HG03039 (cell line): ENCODE measurements around the gene GLT6D1.

Experiments
- ATAC-seq: cut with Tn5 transposase; IDR thresholded peaks from one replicate; pipeline ENCODE4 v1.9.1; 2021; ENCODE audit warnings: mild to moderate bottlenecking, moderate library complexity; ENCODE audit not compliant: unreplicated experiment

GLT6D1 gene

GRCh38 chr9:135588371-135588770 lies 51.0 kb downstream of the GLT6D1 start:
- ATAC-seq, result no peak

DNA sequence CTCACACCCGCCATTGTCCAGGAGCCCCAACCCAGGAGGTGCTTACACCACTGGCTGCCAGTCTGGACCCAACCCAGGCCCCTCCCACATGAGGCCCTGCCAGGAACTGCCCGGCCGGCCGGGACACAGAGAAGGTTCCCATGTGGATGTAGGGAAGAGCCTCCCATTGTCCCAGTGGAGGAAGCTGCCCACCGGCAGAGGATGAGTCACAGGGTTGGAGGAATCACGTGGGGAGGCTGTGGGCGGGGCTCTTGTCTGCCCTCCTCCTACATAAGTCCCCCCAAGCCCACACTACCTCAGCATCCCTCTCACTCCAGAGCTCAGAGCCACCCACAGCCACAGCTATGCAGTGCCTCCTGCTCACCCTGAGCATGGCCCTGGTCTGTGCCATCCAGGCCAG lies 51.7 kb downstream of the GLT6D1 start:
- ATAC-seq, result no peak

DNA sequence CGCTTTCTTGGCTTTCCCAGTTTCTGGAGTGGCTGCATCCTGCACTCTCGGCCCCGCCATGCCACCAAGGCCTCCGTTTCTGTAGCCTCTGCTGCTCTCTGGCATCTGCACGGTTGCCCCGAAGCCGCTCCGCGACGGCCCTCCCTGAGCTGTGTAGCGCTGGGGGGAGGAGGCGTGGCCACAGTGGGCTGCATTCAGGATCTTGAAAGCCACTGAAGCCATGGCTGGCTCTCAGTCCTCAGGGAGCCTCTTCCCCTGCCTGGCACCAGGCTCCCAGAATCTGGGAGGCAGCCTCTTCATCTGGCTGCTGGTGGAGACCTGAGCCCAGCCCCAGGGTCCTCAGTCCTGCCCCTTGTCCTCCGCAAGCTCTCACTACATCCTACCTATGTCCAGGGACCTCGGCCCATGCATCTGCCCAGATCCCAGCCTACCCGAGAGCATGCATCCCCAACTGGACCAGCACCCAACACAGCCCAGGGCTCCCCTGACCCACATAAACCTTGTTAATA lies 52.7 kb downstream of the GLT6D1 start:
- no peak for ATAC-seq

DNA sequence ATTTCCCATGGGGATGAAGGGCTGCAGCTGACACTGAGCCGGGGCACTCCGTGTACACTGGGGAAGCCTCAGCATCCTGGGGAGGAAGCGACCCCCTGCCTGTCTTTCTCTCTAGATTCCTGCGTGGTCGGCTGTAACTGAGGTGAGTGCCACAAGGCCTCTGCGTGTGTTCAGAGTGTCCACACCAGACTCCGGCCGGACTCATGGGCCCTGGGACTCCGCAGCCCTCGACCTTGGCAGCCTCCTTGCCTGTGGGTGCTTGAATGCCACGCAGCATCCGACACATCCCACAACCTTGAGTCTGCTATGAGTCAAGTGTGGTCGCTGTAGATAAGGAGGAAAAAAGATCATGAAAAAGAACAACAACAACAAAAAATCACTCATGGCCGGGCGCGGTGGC lies 54.4 kb downstream of the GLT6D1 start:
- ATAC-seq, result no peak

DNA sequence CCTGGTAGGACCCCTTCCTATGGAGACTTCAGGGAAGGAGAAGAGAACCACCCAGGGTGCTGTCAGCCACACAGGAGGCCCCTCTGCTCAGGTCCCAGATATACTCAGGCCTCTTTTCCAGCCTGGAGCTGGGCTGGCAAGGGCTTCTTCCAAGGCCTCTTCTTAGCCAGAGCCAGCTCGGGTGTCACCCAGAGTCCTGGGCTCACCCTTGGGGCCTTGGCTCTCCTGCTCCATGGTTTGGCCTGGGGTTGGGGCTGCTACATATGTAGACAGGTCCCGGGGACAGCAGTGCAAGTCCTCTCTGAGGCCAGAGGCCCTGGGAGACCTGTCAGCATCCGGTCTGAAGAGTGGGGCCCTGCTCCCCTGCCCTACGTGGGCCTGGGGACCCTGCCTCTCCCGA lies 55.0 kb downstream of the GLT6D1 start:
- ATAC-seq, result no peak

DNA sequence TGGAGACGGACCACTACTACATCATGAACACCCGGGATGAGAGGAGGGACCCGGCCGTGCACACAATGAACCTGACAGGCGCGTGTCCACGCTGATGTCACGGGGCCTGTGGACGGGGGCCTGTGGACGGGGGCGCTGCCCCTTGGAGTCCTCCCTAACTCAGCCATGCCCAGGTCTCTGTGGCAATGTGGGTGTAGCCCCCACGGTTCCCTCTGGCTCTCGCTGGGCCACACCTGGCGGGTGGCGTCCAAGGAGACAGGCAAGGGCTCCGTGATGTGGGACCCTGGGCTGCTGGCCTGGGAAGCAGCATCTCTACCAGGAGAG lies 55.7 kb downstream of the GLT6D1 start:
- ATAC-seq, result no peak

DNA sequence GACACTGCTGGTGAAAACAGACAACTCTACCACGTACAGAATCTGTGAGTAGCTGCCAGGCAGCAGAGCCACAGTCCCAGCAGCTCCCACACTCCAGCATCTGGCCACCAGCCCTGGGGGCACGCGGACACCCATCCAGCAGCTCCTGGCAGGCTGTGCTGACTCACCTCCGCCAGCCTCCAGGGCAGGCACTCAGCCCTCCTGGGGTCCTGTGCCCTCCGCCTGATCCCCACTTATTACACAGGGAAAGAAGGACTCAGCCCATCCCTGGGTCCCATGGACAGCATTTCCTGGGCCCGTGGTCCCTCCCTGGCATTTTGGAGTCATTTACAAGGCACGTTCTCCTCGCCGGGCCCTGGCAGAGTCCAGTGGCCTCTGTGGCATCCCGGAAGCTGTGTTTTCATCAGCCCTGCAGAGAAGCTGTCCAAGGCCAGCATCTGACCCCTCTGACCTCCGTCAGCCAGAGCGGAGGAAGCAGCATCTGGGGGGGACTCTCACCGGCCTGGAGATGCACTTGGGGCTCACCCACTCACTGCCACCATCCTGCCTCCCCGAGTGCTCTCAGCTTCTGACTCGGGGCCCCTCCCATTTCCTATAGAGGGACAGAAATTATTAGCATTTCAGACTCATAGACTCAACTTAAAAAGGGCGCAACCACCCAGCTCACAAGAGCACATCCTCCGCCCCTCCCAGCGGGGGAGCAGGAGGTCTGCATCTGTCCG lies 56.2 kb downstream of the GLT6D1 start:
- ATAC-seq, result no peak

- ATAC-seq, result no peak
These were observed 56.8 kb downstream of the GLT6D1 start for GRCh38 chr9:135582541-135582940.

GRCh38 chr9:135581636-135582426 lies 57.5 kb downstream of the GLT6D1 start:
- ATAC-seq, result no peak

DNA sequence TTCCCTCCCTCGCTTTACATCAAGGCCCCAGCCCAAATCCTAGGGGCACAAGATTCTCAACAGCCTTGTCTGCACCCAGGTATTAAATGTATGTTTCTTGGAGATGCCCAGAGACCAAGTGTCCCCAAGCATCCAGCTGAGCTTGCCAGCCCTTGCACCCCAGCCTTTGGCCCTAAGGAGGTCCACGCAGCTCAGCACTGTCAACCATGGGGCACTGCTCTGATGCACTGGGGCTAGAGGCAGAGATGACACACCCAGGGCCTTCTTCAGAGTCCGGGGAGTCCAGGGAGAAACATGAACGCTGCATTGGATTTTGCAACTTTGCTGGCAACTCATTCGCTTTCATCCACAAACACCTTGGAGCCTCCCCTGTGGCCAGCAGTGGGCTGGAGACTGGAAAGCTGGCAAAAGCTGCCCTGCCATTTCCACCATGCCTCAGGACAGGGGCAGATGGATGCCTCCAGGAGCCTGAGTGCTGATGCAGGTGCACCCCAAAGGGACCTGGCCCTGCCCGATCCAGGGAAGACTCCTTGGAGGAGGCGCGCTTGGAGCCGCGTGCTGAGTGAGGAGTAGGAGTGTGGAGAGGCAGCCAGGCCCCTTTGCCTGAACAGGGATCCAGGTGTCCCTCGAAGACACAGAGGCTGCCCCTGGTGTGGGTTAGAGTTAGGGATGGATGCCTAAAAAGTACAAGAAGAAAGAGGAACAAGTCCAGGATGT lies 58.5 kb downstream of the GLT6D1 start:
- no peak for ATAC-seq

- no peak for ATAC-seq
These were observed 59.3 kb downstream of the GLT6D1 start for GRCh38 chr9:135579889-135580660.

GRCh38 chr9:135579356-135579755 lies 60.0 kb downstream of the GLT6D1 start:
- no peak for ATAC-seq

DNA sequence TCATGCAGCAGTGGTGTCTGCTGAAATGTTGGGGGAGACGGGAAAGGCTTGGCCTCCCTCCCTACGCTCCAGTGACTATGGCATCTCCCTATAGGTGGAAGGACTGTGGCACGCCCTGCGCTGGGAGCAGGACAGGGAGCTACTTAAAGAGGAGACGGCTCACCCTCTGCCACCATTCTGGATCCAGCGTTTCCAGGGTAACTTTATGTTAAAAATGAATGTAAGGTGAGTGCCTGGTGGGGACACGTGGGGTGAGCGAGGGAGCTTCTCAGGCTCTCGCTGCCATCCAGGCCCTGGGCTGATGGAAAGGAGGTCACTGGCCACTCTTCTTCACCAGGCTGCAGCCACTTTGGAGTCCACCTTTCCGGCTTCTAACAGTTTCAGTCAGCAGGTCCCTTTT lies 62.1 kb downstream of the GLT6D1 start:
- ATAC-seq, result no peak

DNA sequence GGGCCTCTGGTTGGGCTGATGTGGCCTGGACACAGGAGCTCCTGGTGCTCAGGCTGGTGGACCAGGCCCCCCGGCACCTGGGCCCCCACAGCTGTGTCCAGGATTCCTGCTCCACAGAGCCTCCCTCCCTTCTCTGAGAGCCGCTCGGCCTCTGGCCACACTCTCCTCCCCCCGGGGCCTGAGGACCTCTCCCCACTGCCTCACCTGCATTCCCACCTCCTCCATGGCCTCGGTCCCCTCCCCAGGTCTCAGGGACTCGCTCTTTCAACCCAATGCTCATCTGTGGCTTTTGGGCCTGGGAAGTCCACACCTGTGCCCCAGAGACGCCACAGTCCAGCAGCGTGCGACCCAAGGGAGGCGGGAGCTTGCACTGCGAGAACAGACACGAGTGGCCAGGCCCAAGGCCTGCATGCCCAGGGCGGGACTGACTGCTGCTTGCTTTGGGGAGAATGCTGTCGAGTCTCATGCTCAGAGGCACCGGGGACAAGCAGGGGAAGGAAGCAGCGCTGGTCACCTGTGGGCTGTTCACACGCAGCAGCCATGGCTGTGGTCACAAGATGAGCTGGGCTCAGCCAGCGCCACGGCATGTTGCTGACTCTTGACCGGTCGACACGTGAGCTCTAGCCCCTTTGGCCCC lies 63.2 kb downstream of the GLT6D1 start:
- ATAC-seq, result no peak

GRCh38 chr9:135574943-135575342 lies 64.4 kb downstream of the GLT6D1 start:
- no peak for ATAC-seq

GRCh38 chr9:135574331-135574730 lies 65.0 kb downstream of the GLT6D1 start:
- no peak for ATAC-seq
